GM19238 (cell line): Measurements from ENCODE around the gene SSC5D.

ENCODE experiments used
- DNase-seq: peaks from one replicate; pipeline ENCODE4 v3.0.0; 2011; ENCODE audit warnings: low spot score; ENCODE audit not compliant: insufficient read length

The SSC5D gene

GRCh38 chr19:55472463-55472862, 15.8 kb upstream of the SSC5D start:
- DNase-seq = no peak

GRCh38 chr19:55473225-55474012, 14.8 kb upstream of the SSC5D start:
- no peak for DNase-seq

DNA sequence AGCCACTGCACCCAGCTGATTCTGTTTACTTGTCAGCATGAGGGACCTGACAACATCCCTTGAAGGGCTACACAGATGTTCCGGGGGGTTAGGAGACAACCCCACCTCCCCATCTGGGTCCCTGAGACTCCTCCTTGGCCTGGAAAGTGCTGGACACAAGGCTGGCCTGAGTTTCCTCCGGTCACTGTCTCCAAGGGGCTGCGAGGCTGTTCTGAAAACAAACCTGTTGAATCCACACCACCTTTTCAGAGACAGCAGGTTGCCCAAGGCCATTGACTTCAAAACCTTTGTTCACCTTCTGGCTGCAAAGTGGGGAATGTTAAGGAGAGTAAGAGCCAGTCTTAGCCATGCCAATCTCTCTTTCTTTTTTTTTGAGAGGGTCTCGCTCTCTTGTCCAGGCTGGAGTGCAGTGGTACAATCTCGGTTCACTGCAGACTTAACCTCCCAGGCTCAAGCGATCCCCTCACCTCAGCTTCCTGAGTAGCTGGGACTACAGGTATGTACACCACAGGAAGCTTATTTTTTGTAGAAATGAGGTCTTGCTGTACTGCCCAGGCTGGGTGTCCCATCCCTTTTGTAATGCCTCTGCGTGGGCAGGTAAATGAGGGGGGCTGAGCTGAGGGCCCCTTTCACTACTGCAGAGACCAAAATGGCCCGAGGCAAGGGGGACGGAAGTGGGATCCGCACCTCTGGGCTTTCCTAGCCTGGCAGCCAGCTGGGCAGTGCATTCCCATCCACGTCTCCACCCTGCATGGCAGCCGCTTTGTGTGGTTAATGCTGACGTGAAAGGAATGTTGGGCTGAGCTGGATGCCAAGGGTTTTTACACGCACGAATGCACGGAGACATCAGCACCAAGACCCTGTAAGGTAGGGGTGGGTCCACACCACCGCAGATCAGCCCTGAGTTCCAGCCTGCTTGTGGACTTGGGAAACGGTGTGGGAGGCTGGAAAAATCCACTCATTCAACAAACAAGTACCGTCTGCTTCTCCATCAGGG, 13.7 kb upstream of the SSC5D start:
- no peak for DNase-seq

DNA sequence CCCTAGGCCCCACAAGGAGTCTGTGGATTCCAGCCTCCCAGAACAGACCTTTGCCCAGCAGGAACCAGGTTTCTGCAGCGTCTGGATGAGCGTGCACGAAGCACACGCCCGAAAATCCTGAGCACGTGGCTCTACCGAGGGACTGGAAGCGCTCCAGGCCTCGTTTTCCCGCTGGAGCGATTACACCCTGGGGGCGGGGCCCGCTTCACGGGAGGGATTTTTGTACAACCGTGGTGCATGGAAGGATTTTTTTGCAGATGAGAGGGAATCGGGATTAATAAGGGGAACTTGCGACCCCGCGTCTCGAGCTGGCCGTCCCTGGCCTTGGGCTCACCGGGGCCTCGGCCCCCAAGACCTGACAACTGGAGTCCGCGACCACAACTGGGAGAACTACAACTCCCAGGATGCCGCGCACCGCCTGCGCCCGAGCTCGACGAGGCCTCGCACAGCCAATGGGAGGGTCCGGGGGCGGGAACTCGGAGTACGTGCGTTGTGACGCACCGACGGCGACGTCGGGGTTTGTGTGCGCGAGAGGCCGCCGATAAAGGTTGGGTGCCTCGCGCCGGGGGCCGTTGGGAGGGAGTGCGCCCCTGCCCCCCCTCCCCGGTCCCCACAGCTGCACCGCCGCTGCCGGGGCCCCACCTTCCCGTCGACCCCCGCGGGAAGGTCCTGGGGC, 12.0 kb upstream of the SSC5D start, which contains the start of gene ZNF628:
Gene ZNF628 (plus strand): TSS at position 518 of the 676 bp plus-strand sequence. CDS start 3,294 bp downstream, outside the sequence.
- peak; percentile 100 for DNase-seq

GRCh38 chr19:55477905-55478304, 10.3 kb upstream of the SSC5D start:
- DNase-seq = no peak

- no peak for DNase-seq
These were observed 9.9 kb upstream of the SSC5D start for GRCh38 chr19:55478364-55478763.

- no peak for DNase-seq
These were observed 9.2 kb upstream of the SSC5D start for GRCh38 chr19:55479045-55479444.

GRCh38 chr19:55479451-55480230, 8.6 kb upstream of the SSC5D start:
- DNase-seq = no peak

GRCh38 chr19:55481148-55481793, 7.0 kb upstream of the SSC5D start:
- DNase-seq = no peak

GRCh38 chr19:55481794-55482155, 6.5 kb upstream of the SSC5D start:
- DNase-seq = no peak

DNA sequence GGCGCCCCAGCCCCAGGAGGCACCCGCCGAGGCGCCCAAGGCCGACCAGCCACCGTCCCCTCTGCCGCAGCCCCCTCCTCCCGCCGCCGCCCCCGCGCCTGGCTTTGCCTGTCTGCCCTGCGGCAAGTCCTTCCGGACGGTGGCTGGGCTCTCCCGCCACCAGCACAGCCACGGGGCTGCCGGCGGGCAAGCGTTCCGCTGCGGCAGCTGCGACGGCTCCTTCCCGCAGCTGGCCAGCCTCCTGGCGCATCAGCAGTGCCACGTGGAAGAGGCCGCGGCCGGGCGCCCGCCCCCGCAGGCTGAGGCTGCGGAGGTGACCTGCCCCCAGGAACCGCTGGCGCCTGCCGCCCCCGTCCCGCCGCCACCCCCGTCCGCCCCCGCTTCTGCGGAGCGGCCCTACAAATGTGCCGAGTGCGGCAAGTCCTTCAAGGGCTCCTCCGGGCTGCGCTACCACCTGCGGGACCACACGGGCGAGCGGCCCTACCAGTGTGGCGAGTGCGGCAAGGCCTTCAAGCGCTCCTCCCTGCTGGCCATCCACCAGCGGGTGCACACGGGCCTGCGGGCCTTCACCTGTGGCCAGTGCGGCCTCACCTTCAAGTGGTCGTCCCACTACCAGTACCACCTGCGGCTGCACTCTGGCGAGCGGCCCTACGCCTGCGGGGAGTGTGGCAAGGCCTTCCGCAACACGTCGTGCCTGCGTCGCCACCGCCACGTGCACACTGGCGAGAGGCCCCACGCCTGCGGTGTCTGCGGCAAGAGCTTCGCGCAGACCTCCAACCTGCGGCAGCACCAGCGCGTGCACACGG, 5.9 kb upstream of the SSC5D start:
- DNase-seq = no peak

DNA sequence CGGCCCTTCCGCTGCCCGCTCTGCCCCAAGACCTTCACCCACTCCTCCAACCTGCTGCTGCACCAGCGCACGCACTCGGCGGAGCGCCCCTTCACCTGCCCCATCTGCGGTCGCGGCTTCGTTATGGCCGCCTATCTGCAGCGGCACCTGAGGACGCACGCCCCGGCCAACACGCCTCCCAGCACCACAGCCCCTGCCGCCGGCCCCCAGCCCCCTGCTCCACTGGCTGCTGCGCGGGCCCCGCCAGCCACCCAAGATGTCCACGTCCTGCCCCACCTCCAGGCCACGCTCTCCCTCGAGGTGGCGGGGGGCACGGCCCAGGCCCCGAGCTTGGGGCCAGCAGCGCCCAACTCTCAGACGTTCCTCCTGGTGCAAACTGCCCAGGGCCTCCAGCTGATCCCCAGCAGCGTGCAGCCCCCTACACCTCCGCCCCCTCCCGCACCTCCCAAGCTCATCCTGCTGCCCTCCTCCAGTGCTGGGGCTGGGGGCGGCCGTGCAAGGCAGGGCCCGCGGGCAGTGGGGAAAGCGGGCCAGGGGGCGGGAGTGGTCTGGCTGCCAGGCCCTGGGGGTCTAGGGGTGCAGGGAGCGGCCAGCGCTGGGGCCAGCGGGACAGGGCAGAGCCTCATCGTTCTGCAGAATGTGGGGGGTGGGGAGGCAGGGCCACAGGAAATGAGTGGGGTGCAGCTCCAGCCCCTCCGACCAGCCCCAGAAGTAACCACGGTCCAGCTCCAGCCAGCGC, 5.1 kb upstream of the SSC5D start:
- DNase-seq = no peak

GRCh38 chr19:55483706-55484592, 4.3 kb upstream of the SSC5D start:
- DNase-seq = no peak

DNA sequence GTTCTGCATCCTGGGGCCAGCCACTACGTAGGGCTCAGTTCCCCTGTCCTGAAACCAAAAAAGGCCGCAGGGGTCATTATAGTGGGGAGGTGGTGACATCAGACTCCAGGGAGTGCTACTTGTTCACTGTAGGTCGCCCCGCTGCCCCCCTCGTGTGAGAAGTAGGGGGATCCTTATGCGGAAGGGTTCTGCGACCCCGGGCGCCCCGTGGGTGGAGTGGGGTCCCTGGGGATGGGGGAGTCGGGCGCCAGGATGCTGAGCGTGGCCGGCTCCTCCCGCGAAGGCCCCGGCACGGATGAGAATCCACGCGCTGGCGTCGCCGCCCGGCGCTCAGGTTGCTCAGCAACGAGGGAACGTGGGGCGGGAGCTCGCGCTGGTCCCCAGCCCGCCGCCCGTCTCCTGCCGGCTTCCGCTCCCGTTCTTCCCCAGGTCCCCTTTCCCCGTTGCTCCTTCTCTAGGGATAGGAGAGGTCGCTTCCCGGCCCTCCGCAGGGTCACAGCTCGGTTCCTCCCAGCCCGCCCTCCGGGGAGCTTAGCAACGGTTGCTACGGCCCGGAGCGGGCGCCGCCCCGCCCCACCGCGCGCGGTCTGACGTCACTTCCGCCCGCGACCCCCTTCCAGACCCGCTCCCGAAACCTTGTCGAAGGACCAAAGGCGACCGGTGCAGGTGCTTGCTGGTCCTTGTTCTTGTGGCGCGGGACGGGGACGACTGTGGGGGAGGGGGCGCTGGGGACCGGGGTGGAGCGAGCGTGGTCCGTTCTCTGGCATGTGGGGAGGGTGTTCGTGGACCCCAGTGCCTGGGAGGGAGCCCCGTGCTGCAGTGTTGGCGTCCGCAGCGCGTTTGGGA, 3.4 kb upstream of the SSC5D start, which contains the start of gene NAT14:
Gene NAT14 (plus strand): TSS at position 596 of the 846 bp plus-strand sequence. CDS start 521 bp downstream, outside the sequence.
- peak; percentile 96 for DNase-seq

- no peak for DNase-seq
These were observed 2.7 kb upstream of the SSC5D start for GRCh38 chr19:55485439-55486011.
